ENCODE data around the gene ADRB2. TPM values are rescaled to one million over a fixed set of nuclear protein-coding genes. Genes with fewer than 3 reads are reported as not detected.
A peak's percentile ranks its signal among the peaks of the same experiment; 100 is the strongest.

Gene ADRB2
- total and polyA plus RNA-seq, 10 of the 15 experiments (the other 5 are each of a cell fraction or from before 2014, with no cell fraction given): 0.03 to 0.34 (median 0.18) TPM; not detected in 1

- TF ChIP-seq FOXM1 (IDR thresholded peaks at IDR 0.05; ENCODE audit: low read depth, low read length) (peak; percentile 70), E2F8 (IDR thresholded peaks at IDR 0.05; ENCODE audit: low read depth, partially characterized antibody) (no peak), ELK1 (IDR thresholded peaks at IDR 0.05; ENCODE audit: low read depth, low read length) (no peak)
These were observed 17.4 kb upstream of the ADRB2 start (continued) for GRCh38 chr5:148808864-148809642.

GRCh38 chr5:148809781-148810524, 16.5 kb upstream of the ADRB2 start:
- peak overlapping the region; percentile 68 for H3K4me2 ChIP-seq (ENCODE audit: control insufficient read depth, insufficient read depth)
- peaks cover 51% of the 10 kb centered on the region for H3K4me1 ChIP-seq (ENCODE audit: control insufficient read depth, insufficient read depth, low read length)
- no peaks in the 10 kb centered on the region for H3K27me3 ChIP-seq (replicated peaks in 1 of 2; ENCODE audit: control insufficient read depth in 2 of 2, insufficient read depth in 2 of 2, low read length in 1 of 2)
- no peaks in the 10 kb centered on the region for H3K79me2 ChIP-seq (ENCODE audit: control insufficient read depth, insufficient read depth, low read length)
- ChIA-PET CTCF (interaction anchor here (2.1 to 3.5 kb wide), 3 partner anchors 11 to 79 kb away, joined by 8 to 23 read pairs (median 13); no protein-coding TSS in a partner anchor), SMC1A (ENCODE audit: uncharacterized antibody, unreplicated experiment) (interaction anchor here (1.1 to 3.0 kb wide), 4 partner anchors 11 to 148 kb away, joined by 3 to 16 read pairs (median 7); no protein-coding TSS in a partner anchor), POLR2A (no interaction called here), RAD21 (ENCODE audit: unreplicated experiment) (interaction anchor here (1.3 to 2.8 kb wide), 4 partner anchors 15 to 69 kb away, joined by 3 to 8 read pairs (median 6); no protein-coding TSS in a partner anchor)
- H3K36me3 ChIP-seq (ENCODE audit: control insufficient read depth in 2 of 2, insufficient read depth in 2 of 2, low read length in 1 of 2): no peaks in the 10 kb centered on the region
- H3K4me3 ChIP-seq: peak overlapping the region; percentile 58
- BruUV-seq (replicated peaks): no TSS peak
- intact Hi-C loops (cut with micrococcal nuclease; ENCODE audit: unreplicated experiment): loop anchor here (5.0 to 10.0 kb wide), 3 partner anchors 63 to 1605 kb away; partner anchors contain the start of genes CD74 and GRPEL2
- no peak for TF ChIP-seq SMARCA5 (IDR thresholded peaks at IDR 0.05)
- TF ChIP-seq PBX3 (IDR thresholded peaks at IDR 0.05; ENCODE audit: insufficient replicate concordance, low read depth, low read length): no peak
- TF ChIP-seq SKIL (IDR thresholded peaks at IDR 0.05; ENCODE audit: low read depth, poor library complexity, severe bottlenecking): no peak
- no peaks in the 10 kb centered on the region for H3K9me3 ChIP-seq (replicated peaks; ENCODE audit: control insufficient read depth, insufficient read depth, low read length)
- WGBS (ENCODE audit: insufficient coverage, insufficient replicate concordance, low lambda C conversion rate, missing lambda C conversion rate): 67% methylated on average over 3 of the region's 3 CpGs
- no peak overlapping the region for H3K9ac ChIP-seq (ENCODE audit: control insufficient read depth, insufficient read depth, low read length)
- no peak for ATAC-seq
- DNase-seq (ENCODE audit: low read depth, low spot score): no peak
- H2AFZ ChIP-seq (ENCODE audit: control insufficient read depth, low read depth, low read length): peak overlapping the region; percentile 75
- H4K20me1 ChIP-seq (ENCODE audit: control insufficient read depth, insufficient read depth): no peaks in the 10 kb centered on the region
- H3K27ac ChIP-seq (ENCODE audit: control insufficient read depth, insufficient read depth): peak overlapping the region; percentile 63
- in situ Hi-C loops (cut with MboI): no loop called here
- FAIRE-seq: no peak

All from GM12878 (cell line).